Stimulated activated CD4-positive, alpha-beta T cell treated with anti-CD3 and anti-CD28 coated beads, Interleukin-1b, Interleukin-23, amount 100 ng/mL, for 24 hours (primary cell): ENCODE measurements around the gene ZBED4.
A peak's percentile ranks its signal among the peaks of the same experiment; 100 is the strongest.

Experiments used
- DNase-seq, 4 experiments: peaks; one replicate each; pipeline ENCODE4 v3.0.0-alpha.2; 2020; ENCODE audit warnings: low read depth in 4 of 4, low spot score in 1 of 4

ZBED4 gene

DNA sequence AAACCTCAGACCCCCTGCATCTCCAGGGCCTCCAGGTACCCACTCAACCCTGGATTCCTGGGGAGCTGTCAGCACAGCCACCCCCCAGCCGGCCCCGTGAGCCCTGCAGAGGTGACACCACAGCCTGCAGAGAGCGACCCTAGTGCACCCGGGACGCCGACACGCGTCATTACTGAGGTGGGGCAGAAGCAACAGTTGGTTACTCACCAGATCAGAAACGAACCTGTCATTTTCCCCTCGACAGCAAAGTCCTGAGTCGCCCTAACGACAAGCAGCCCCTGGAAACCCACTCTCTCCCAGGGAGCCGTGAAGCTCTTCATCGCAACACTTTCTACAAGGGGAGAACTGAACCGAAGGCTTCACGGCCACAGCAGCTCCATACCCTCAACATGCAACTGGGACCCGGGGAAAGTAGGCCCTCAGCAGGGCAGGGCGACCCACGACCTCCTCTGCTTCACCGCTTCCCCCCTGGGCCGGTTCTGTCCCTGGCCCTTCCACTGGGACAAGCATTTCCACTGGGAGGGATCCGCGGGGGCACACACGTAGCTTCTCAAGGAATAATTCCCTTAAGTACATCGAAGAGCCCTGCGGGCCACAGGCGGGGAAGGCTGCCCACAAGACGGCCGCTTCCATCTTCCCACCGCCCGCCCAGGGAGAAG is 27.6 kb upstream of the ZBED4 start:
- DNase-seq: peak in 3 of 4 experiments; percentile 38 to 59 (median 56)

DNA sequence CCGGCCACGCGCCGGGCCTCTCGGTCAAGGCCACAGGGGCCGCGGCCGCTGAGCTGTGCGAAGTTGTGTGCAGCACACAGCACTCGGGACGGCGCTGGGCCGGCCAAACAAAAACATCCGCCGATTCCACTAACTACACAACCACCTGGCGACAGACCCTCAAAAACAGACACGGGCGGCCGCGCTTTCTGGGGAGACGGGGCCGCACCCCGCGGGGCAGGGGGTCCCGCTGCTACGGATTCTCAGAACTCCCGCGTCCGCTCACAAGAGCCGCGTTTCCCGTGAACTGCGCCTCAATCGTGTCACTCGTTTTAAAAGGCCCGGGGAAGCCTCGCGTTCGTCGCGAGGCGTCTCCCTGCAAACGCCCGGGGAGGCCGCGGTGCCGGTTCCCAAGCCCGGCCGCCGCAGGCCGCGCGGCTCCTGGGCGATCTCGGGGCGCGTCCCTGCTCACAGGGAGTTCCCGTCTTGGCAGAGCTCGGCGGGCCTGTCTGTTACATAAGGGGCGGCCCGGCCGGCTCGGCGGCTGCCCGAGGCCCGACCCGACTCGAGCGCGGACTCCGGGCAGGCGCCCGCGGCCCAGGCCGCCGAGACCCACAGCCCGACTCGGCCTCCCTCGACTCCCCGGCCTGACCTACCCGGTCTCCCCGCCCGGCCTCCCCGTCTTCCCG is 26.9 kb upstream of the ZBED4 start:
- no peak for DNase-seq

DNA sequence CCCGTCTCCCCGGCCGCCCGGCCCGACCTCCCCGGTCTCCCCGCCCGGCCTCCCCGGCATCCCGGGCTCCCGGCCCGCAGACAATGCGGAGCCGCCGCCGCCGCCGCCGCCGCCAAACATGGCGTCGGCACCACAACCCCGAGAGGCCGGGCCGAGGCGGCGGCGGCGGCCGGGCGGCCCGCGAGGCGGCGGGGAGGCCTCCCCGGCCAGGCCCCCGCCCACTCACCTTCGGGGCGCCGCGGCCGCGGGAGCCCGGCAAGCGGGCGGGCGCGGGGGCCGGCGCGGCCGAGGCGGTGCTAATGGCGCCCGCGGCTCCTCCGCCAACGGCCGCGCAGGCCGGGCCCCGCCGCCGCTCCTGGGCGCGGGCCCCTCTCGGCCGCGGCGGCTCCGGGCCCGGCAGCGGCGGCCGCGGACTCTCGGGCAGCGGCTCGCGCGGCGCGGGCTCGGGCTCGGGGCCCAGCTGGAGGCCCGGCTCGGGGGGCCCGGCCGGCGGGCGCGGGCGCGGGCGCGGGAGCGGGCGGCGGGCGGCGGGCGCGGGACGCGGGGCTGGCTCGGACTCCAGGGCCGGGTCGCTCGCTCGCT is 26.3 kb upstream of the ZBED4 start:
- no peak for DNase-seq

GRCh38 chr22:49827853-49828598 is 25.6 kb upstream of the ZBED4 start, which contains the start of gene BRD1:
Gene BRD1 (minus strand): TSS chr22:49827873. CDS start chr22:49824317, 3,556 bp downstream.
- peak in 1 of 4 experiments; percentile 58 for DNase-seq

GRCh38 chr22:49828599-49828965 is 25.1 kb upstream of the ZBED4 start:
- DNase-seq: no peak

DNA sequence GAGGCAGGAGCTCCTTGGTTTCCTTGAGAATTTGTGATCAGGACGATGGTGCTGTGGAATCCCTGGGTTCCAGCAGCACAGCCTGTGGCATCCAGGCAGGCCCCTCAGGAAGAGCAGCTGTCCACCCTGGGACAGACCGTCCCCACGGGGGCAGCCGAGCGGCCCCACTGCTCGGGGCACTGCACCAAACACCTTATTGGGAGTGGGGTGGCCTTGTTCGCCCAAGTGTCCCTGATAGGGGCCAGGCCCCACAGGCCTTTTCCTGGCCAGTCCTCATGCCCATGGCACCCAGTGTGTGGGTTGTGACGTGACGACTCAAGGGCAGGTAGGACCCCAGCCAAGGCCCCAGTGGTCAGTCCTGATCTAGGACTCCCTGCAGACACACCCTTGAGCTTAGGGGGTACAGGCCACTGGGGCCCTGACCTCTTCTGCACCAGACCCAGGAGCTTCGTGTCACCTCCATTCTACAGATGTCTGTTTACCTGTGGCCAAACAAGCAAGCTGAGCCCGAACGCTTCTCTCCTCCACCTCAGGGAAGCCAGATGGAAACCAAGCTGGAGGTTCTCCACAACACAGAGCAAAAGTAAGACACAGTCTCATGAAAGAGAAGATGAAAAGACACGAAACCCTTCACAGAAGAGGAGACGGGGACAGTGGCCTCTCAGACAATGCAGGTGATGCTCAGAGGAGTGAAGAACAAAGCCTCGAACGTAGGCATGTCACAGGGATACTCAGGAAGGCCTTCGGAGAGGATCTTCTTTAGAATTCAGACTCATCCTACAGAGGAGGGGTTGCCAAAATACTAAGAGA is 24.4 kb upstream of the ZBED4 start:
- DNase-seq: no peak

- no peak for DNase-seq
Measured at GRCh38 chr22:49833340-49834007, 20.2 kb upstream of the ZBED4 start.

DNA sequence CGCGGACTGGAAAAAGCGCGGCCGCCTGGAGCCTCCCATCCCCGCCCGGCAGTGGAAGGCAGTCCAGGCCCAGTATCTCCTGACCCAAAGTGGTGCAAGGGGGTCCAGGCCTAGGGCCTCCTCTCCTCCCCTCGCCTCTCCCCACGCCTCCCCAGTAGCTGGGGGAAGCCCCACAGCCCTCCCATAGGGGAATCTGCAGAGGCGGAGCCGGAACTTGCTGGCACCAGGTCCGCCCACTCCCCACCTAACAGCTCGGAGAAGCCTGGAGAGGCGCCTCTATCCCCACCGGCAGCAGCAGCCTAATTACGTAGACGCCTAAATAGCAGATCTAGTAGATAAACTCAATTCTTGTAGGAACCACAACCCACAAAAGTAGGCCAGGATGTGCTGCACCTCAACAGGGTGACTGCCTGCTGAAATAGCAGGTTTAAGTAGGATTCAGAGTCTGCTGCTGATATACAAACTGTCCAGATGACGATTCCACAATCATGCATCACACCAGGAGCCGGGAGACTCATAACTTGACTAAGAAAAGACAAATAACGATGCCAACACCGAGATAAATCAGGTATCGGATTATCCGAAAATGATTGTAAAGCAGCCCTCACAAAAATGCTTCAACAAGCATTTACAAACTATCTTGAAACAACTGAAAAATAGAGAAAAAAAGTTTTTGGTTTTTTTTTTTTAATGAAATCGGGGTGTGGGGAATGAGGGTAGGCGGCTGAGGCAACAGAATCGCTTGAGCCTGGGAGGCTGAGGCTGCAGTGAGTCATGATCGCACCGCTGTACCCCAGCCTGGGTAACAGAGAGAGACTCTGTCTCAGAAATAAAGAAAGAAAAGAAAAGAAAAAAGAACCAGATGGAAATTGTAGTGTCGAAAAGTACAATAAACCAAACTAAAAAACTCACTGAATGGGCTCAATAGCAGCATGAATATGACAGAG is 14.6 kb upstream of the ZBED4 start:
- peak; percentile 45 to 78 (median 59) for DNase-seq

GRCh38 chr22:49845241-49845640 is 8.4 kb upstream of the ZBED4 start:
- no peak for DNase-seq

GRCh38 chr22:49845666-49846459 is 7.8 kb upstream of the ZBED4 start:
- no peak for DNase-seq

GRCh38 chr22:49847751-49848689 is 5.6 kb upstream of the ZBED4 start:
- DNase-seq: no peak

GRCh38 chr22:49848690-49849160 is 4.9 kb upstream of the ZBED4 start:
- DNase-seq: no peak

DNA sequence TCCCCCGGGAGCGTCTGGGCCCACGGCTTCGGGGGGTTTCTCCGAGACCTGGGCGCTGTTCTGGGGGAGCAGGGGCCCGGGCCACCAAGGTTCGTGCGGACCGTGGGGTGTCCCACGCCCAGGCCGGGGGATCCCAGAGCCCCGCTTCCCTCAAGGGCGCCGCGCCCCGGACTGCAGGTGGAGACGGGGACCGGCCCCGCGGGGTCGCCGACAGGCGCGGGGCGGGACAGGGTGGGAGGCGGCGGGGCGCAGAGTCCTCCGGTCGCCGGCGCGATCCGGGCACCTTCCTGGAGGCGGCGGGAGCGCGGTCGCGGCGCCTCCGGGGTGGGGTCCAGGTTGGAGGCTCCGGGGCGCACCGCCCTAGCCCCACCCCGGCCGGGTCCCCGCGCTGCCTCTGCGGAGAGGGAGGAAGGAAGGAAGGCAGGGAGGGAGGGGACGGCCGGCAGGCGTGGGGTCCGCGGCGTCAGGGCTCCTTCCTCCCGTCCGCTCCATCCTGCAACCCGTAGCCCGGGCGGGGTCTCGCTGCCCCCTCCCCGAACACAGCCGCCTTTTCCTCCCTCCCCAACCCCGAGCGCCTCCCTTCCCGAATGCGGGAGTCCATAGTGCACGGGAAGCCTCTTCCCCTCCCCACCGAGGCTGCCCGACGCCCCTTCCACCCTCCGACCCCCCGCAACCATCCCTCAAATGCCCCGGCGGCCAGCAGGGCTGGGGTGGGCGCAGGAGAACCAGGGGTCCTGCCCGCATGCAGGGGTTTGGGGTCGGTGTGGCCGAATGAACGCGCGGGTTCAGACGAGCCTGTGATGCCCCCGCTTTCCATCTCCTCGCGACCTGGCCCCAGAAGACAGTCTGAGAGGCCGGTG is 4.3 kb upstream of the ZBED4 start:
- DNase-seq: no peak

DNA sequence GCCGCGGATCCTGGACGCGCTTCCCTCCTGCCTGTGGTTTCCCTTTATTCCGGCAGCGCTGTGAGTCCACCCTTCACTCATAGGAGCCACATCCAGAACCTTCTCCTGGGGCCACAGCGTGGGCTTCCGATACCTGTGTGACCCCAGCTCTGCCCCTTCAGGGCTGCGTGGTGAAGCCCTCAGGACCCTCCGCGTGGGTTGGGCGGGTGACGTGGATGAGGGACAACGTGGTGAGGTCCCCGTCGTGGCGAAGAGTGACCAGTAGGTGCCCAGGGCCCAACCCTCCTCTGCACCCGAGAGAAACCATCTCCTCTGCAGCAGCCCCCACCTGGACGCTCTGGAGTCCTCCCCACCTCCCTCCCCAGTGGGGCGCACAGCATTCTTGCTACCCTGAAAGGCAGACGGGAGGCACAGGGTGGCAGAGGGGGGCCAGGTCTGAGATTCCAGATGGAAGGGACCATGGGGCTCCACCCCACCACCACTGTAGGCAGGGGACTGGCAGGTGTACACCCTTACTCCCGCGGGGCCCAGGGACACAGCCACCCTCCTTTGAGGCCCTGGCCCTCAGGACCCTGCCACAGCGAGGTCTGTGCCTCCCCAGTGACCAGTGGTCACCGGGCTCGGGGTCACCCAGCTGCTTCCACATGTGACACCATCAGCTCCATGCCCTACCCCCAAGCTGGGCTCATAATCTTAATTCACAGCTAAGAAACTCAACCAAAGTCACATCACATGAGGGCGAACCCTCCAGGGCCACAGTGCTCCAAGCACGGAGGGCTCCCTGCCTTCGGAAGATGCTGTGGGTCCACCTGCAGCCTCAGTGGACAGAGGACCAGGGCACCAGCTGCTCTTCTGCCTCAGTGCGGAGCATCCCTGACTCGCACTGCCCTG is 3.4 kb upstream of the ZBED4 start:
- no peak for DNase-seq
